GM08714 (cell line): ENCODE results near the gene CCNQ.

Source experiments
- H3K4me3 ChIP-seq: fragments of 200-500 bp; sonication (Bioruptor generic); 2 replicates; pipeline ENCODE4 v1.5.1; 2014; ENCODE audit warnings: mild to moderate bottlenecking, low read length, inconsistent platforms
- ZNF274 ChIP-seq: IDR thresholded peaks from 2 replicates; pipeline ENCODE4 v1.6.1; 2012; ENCODE audit warnings: mild to moderate bottlenecking, low read depth, low read length

Gene CCNQ

DNA sequence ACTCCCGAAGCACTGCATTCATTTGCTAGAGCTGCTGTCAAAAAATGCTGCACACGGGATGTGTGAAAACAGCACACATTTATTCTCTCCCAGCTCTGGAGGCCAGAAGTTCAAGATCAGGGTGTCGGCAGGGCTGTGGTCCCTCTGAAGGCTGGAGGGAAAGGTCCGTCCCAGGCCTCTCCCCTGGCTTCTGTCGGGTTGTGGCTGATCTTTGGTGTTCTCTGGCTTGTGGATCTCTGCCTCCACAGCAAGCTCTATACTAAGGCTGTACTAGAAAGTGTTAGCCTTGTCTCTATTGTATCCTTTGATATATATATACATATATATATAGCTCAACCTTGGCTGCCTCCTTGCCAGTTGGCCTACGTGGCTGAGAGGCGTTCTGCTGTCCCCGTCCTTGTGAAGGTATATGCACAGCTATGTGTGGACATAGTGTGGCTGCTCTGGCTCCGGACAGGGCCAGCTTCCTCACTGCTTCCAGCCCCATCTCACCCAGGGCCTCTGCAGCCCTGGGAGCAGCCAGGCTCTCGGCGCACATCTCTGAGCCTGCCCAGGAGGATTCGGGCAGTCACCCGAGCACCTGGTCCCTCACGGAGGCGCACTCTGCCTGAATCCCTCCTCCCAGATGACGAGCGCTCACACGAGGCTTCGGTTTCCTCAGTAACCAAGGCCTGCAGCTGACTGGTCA, 33.1 kb upstream of the CCNQ start:
- no peak for TF ChIP-seq ZNF274
- no peak overlapping the region for H3K4me3 ChIP-seq

DNA sequence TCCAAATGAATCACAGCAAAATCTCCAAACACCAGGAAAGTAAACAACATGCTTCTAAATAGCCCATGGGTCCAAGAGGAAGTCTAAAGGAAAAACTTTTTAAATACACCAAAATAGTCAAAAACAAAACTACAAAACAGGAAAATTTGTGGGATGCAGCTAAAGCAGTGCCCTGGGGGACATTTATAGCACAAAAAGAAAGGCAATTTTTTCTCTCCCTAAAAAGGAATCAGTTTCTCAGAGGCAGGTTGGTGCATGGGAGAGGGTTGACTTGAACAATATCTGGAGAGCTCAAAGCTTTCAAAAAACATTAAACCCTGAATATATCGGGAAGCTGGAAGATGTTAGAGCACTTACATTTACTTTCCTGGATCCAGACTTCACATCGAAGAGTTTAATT, 32.4 kb upstream of the CCNQ start:
- no peak overlapping the region for H3K4me3 ChIP-seq
- no peak for TF ChIP-seq ZNF274

DNA sequence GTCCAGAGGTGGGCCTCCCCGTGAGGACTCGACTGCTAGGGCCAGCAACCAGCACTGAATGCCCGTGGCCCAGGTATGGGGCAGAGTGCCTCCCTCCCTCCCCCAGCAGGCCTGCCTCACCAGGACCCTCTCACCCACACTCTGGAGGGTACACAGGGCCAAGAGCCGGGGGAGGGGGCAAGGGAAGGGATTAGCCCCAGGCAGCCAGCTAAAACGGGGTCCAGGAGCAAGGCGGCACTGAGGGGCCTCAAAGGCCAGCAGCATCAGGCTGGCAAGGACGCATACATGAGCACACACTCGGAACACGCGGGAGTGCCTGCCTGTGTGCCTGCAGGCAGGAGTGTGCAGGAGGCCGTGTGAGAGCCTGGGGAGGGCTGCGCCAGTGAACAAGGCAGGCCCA, 29.7 kb upstream of the CCNQ start:
- TF ChIP-seq ZNF274 = no peak
- H3K4me3 ChIP-seq = no peak overlapping the region

DNA sequence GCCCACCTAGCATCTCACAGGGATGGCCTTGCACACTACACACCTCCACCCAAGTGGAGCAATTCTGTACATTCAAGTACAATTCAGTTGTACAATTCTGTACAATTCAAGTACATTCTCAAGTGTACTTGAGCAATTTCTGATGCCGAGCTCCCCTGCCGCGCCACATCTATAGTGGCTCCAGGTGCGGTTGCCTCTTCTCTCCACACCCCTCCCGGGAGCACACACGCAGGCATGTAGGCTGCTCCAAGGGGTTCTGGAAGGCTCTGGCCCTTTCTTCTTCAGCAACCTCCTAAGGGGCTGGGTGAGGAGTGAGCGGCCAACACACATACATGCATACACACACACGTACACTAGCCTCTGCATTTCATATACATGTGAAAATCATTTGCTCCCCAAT, 29.2 kb upstream of the CCNQ start:
- H3K4me3 ChIP-seq = no peak overlapping the region
- no peak for TF ChIP-seq ZNF274

DNA sequence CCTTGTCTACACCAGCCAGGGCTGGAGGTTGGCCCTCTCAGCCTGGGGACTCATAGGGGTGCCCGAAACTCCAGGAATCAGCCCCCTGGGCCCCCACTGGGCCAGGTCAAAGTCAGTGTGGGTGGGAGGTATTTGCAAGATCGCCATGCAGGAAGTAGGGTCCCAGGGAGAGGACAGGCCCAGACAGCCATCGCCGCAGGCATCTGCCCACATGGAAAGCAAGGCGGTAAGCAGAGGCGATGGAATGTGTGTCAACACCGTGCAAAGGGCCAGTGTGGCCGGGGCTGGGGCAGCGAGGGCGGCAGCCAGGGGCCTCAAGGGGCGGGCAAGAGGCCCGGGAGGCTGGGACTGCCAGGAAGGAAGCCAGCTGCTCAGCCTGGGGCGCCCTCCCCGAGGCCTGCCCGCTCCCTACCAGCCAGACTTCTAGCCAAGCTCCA, 28.8 kb upstream of the CCNQ start:
- no peak for TF ChIP-seq ZNF274
- no peak overlapping the region for H3K4me3 ChIP-seq

DNA sequence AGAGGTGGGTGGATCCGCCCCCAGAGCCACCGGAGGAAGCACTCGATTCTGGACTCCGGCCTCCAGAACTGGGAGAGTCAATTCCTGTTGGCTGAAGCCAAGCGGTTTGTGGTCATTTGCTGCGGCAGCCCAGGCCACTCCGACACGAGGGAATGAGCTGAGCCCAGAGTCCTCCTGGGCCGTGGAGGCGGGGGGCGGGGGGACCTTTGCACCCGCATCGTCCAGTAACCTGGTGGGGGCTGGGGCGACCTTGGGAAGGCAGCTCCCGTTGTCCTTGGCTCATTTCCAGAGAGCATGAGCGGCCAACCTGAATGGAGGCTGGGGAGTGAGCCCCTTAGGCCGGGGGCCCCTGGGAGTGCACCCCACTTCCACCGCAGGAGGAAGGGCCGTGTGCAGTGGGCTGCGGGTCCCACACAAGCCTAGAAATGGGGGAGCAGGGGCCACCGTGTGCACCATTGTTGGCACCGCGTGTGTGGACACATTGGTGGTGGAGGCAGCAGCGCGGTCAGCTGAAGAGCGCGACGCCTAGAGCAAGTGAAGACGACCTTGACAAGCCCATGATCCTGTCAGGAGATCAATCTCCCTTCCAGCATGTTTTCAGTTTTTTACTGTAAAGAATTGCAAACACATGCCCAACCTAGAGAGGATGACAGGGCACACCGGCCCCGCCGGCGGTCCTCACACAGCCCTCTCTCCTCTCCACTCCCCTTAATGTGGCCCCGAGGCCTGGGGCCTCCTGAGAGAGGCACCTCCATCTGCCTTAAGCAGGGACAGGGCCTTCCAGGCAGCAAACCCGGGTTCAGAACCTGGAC, 28.1 kb upstream of the CCNQ start:
- no peak overlapping the region for H3K4me3 ChIP-seq
- no peak for TF ChIP-seq ZNF274

DNA sequence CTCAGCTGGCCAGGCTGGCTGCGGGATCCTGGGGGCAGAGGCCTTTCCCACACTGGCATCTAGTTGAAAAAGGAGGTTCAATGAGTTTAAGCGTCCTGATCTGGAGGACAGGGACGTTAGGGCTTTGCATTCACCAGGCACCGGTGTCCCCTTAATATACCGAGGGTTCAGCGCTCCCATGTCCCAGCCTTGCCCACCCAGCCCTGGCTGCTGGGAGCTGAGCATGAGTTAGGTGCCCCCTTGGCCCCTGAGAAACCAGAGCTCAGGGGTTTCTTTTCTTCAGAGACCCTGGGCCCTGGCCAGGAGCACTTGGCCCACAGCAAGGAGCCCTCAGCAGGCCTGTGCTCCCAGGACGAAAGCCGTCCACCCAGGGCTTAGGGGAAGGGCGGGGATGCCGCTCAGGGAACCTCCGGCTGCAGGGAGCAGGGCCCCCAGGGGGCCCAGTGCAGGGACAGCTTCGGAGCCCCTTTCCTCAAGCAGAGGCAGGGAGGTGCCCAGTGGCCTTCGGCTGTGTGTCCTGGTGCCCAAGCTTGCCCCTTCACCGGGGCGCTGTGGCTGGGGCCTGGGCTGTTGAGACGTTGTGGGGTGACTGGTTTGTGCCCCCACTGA, 27.2 kb upstream of the CCNQ start:
- TF ChIP-seq ZNF274 = no peak
- no peak overlapping the region for H3K4me3 ChIP-seq

DNA sequence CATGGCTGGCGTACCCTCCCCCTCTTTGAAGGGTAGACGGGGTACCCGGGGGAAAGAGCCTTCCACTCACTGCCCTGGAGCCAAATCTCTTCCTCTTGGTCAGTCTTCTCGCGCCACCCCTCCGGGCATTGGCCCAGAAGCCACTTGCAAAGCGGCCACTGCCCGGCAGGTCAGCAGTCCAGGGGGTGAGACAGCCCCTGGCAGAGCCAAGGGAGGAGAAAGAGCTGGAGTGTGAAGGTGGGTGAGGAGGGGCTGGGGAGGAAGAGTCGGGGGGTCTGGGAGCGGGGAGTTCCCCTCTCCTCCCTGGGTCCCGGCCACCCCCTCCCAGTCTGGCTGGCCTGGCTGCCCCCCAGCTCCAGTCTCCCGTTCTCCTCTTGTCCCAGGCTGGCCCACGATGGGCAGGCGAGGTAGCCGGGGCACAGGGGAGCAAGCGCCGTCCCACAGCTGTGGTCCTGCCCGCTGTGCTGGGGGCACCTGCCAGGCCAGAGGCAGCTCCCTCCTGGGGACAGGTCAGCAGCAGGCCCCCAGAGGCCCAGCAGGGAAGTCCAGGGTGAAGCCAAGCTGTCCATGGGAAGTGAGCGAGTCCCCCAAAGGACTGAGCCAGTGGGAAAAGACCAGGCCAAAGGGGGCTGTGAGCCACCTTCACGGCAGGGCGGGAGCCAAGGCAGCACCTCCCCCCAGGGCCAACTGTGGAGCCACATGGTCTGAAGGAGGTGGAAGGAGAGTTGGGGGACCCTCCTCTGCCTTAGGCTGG, 26.5 kb upstream of the CCNQ start:
- no peak overlapping the region for H3K4me3 ChIP-seq
- no peak for TF ChIP-seq ZNF274

DNA sequence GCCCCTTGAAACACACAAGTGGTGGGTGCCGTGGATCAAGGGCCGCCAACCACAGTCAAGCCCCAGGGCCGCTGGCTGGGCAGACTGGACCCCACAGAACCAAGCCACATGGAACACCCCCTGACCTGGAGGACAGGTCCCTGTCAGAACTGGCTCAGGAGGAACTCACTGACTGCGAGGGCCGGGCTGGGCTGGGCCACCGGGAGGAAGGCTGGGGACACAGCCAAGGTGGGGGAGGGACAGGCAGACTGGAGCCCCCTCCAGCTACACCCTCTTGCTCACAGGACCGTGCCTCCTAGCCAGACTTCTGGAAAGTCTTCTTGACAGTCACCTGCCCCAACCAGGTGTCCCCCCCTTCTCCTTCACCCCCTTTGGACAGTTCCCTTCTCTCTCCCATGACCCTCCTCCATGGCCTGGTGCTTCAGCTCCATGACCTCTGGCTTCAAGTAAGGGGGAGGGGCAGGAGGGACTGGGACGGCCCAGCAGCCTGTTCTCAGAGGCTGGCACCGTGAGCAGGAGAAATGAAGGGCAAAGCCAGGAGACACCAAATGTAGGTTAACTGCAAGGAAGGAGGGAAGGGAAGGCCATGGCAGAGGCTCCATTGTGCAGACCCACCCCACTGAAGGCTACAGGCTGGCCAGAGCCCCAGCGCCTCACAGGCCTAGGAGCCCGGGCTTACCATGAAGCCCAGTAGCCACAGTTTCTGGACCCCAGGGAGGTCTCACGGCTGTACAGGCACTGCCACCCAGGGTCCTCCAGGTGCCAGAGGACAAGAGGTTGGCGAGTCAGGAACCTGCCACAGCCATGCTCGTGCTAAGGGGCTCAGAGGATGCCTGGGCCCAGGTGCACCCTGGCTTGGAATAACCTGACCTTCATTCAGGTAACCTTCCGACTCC, 25.5 kb upstream of the CCNQ start:
- TF ChIP-seq ZNF274 = no peak
- H3K4me3 ChIP-seq = no peak overlapping the region

DNA sequence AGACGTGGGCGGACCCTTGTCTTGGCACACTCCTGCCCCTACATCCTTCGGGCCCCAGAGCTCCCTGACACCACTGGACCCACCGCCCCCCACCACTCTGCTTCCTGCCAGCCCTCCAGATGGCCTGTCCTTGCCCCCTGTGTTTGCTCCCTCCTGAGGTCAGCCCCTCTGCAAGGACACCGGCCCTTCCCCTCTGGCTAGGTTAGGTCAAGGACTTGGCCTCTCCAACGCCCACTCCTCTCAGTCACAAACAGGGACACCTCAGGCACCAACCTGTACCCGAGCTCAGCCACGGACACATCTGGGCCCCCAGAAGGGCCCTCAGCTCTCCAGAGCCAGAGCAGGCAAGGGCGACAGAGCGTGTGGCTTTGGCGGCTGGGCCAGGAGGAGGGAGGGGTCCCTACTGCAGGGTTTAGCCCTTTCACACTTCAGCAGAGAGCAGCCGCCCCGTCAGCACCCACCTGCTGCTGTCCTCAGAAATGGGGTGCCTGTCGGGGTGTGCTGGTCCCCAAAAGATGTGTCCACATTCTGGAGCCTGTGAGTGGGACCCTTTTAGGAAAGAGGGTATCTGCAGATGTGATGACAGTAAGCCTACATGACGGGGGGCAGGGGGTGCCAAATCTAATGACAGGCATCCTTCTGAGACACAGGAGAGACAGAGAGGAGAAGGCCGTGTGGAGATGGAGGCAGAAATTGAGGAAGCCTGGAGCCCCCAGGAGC, 24.5 kb upstream of the CCNQ start:
- H3K4me3 ChIP-seq = no peak overlapping the region

DNA sequence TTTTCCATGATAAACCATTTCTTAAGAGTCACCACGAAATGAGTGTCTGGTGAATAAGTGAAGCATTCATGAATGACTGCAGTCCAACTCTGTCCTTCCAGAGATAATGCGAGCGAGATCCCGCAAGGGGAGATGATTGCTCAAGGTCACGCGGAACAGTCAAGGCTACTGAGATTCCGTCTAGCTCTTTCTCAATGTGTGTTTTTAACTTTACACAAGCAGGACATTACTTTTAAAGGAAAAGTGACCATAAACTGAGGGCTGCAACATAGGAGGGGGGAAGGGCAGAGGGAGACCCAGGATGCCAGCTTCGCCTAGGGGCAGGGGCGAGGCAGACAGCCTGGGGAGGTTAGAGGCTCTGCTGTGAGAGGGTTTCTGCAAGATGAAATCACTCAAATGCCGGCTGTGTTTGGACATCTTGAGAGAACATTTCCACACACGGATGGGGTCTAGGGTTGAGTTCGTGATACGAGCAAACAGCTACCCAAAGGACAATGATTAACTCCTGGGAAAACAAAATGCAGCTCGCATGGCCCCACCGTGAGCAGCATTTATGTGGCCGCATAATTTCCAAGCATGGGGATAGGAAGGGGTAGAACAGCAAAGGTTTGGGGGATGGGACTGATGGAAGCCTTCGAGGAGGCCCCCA, 23.8 kb upstream of the CCNQ start:
- H3K4me3 ChIP-seq = no peak overlapping the region
- no peak for TF ChIP-seq ZNF274

More for the DNA sequence above, 24.5 kb upstream of the CCNQ start:
- no peak for TF ChIP-seq ZNF274

DNA sequence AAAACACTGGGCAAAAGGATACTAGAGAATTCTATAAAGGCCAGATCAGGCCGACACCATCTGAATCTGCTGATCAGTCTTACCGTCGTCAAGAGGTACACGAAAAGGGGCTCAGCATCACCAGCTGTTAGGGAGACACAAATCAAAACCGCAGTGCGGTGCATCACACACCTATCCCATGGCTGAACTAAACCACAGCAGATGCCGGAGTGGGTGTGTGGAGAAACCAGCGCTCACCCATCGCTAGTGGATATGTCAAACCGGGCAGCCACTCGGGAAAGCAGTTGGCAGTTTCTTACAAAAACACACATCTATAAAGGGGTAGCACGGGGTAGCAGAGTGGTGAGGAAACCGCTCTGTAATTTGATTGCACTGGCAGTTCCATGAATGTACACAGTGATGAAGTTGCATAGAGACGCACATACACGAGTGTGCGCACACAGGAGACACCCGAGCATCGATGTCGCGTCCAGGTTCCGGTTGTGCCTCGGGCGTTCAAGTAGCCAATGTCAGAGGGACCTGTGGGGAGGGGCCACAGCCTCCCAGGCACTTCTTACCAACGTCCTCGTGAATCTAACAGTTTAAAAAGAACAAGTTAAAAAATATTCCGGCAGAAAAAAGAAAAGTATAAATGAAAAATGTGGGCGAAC, 23.1 kb upstream of the CCNQ start:
- TF ChIP-seq ZNF274 = no peak
- H3K4me3 ChIP-seq = no peak overlapping the region

DNA sequence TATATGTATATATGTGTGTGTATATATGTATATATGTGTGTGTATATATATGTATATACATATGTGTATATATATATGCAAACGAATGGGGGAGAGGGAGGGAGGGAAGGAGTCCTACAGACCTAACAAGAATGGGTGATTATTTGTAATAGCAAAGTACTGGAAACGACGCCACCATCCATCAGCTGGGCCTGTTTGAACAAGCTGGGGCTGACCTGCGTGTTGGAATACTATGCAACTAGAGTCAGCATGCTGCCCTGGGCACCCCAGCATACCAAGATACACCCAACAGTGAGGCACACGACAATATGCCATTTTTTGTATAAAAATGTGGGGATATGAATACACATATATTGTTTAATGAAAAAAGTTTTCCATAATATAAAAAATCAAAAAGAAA, 21.6 kb upstream of the CCNQ start:
- TF ChIP-seq ZNF274 = no peak

More for the DNA sequence above, 21.6 kb upstream of the CCNQ start:
- no peak overlapping the region for H3K4me3 ChIP-seq
